RCC 7860 (cell line): ENCODE measurements around the gene BCL7B.
"Not testable (repeated sequence)": the region's sequence is repeated elsewhere in the genome, so short reads cannot be mapped to it uniquely, and the experiment has no call there.

Source experiments
- DNase-seq: peaks from one replicate; pipeline ENCODE4 v3.0.0-alpha.2; 2015; ENCODE audit warnings: low spot score
- FAIRE-seq: peaks from 2 replicates; lab custom pipeline; 2012; peaks lifted over from hg19 to GRCh38; lab: Jason Lieb, UNC

Gene BCL7B

GRCh38 chr7:73573276-73573675 lies 15.8 kb upstream of the BCL7B start:
- FAIRE-seq (no peak), DNase-seq (no peak)

GRCh38 chr7:73572767-73573186 lies 15.3 kb upstream of the BCL7B start:
- no peak for DNase-seq
- no peak for FAIRE-seq

GRCh38 chr7:73570977-73571376 lies 13.5 kb upstream of the BCL7B start:
- FAIRE-seq = no peak
- no peak for DNase-seq

- FAIRE-seq = no peak
- DNase-seq = no peak
Measured at GRCh38 chr7:73570521-73570920, 13.0 kb upstream of the BCL7B start.

GRCh38 chr7:73569042-73569608 lies 11.6 kb upstream of the BCL7B start:
- DNase-seq = no peak
- no peak for FAIRE-seq

- DNase-seq (no peak), FAIRE-seq (no peak)
Measured at GRCh38 chr7:73567846-73568685, 10.6 kb upstream of the BCL7B start.

GRCh38 chr7:73567140-73567539 lies 9.7 kb upstream of the BCL7B start:
- no peak for DNase-seq
- FAIRE-seq = no peak

- not testable (repeated sequence) for FAIRE-seq
Measured at GRCh38 chr7:73566431-73566830, 8.9 kb upstream of the BCL7B start.

GRCh38 chr7:73565675-73566340 lies 8.3 kb upstream of the BCL7B start:
- DNase-seq = no peak

More at GRCh38 chr7:73566431-73566830, 8.9 kb upstream of the BCL7B start:
- not testable (repeated sequence) for DNase-seq

GRCh38 chr7:73560109-73560835 lies 2.8 kb upstream of the BCL7B start:
- FAIRE-seq (peak; percentile 67), DNase-seq (peak; percentile 81)

More at GRCh38 chr7:73565675-73566340, 8.3 kb upstream of the BCL7B start:
- no peak for FAIRE-seq

GRCh38 chr7:73557108-73557396 lies 438 bp downstream of the BCL7B start:
- FAIRE-seq (no peak), DNase-seq (peak; percentile 92)

- FAIRE-seq (no peak), DNase-seq (no peak)
Measured at GRCh38 chr7:73556208-73557107, 1.0 kb downstream of the BCL7B start.

- DNase-seq (peak; percentile 63), FAIRE-seq (peak; percentile 70)
Measured at GRCh38 chr7:73555411-73555982, 2.0 kb downstream of the BCL7B start.

- DNase-seq, FAIRE-seq: not testable (repeated sequence)
Measured at GRCh38 chr7:73550093-73550492, 7.4 kb downstream of the BCL7B start.

- DNase-seq (no peak), FAIRE-seq (no peak)
Measured at GRCh38 chr7:73549176-73549575, 8.3 kb downstream of the BCL7B start.

- DNase-seq (no peak), FAIRE-seq (no peak)
Measured at GRCh38 chr7:73547841-73548240, 9.6 kb downstream of the BCL7B start.

GRCh38 chr7:73544678-73545077 lies 12.8 kb downstream of the BCL7B start:
- FAIRE-seq (no peak), DNase-seq (no peak)

GRCh38 chr7:73541722-73542121 lies 15.8 kb downstream of the BCL7B start:
- no peak for DNase-seq
- FAIRE-seq = no peak

- DNase-seq (no peak), FAIRE-seq (no peak)
Measured at GRCh38 chr7:73539709-73540108, 17.8 kb downstream of the BCL7B start.

- not testable (repeated sequence) for FAIRE-seq
Measured at GRCh38 chr7:73538510-73538909, 19.0 kb downstream of the BCL7B start.

More at GRCh38 chr7:73538510-73538909, 19.0 kb downstream of the BCL7B start:
- DNase-seq = not testable (repeated sequence)
